ENCODE results near the gene SLC40A1. TPM values are rescaled to one million over a fixed set of nuclear protein-coding genes. Genes with fewer than 3 reads are reported as not detected.
A peak's percentile ranks its signal among the peaks of the same experiment; 100 is the strongest.

Gene SLC40A1
- total and polyA plus RNA-seq, 2 of the 13 experiments (the other 11 are each of a cell fraction or from before 2014, with no cell fraction given), result 10.6 to 24.9 TPM

GRCh38 chr2:189542145-189542882, 38.3 kb downstream of the SLC40A1 start (continued):
- TF ChIP-seq SAFB2 (CRISPR knock-in tag; IDR thresholded peaks at IDR 0.05; ENCODE audit: borderline replicate concordance, low read depth) (no peak), KLF9 (CRISPR knock-in tag; IDR thresholded peaks at IDR 0.05; ENCODE audit: low read depth) (no peak), KLF6 (CRISPR knock-in tag; IDR thresholded peaks at IDR 0.05) (no peak), SOX13 (IDR thresholded peaks at IDR 0.05) (no peak), SOX13 (CRISPR knock-in tag; conservative IDR thresholded peaks at IDR 0.05 in 1 of 2, IDR thresholded peaks at IDR 0.05 in 1 of 2) (peak in 1 of 2 experiments; percentile 59; a peak in 2 of 4 replicates), ZBED4 (CRISPR knock-in tag; IDR thresholded peaks at IDR 0.05; ENCODE audit: borderline replicate concordance) (no peak), KMT2B (CRISPR knock-in tag; IDR thresholded peaks at IDR 0.05) (peak; percentile 39; the same call in 1 of the 2 replicates), ZNF512 (CRISPR knock-in tag; IDR thresholded peaks at IDR 0.05) (no peak), GZF1 (CRISPR knock-in tag; IDR thresholded peaks at IDR 0.05) (no peak), ETV5 (CRISPR knock-in tag; IDR thresholded peaks at IDR 0.05; ENCODE audit: borderline replicate concordance) (peak; percentile 48; the same call in 1 of the 2 replicates), ZNF24 (IDR thresholded peaks at IDR 0.05) (no peak), RFXANK (CRISPR knock-in tag; IDR thresholded peaks at IDR 0.05) (no peak), ZNF562 (CRISPR knock-in tag; IDR thresholded peaks at IDR 0.05; ENCODE audit: borderline replicate concordance) (no peak), AKAP8 (CRISPR knock-in tag; IDR thresholded peaks at IDR 0.05) (no peak), SNAPC5 (CRISPR knock-in tag; IDR thresholded peaks at IDR 0.05; ENCODE audit: borderline replicate concordance) (no peak), ZNF18 (CRISPR knock-in tag; IDR thresholded peaks at IDR 0.05; ENCODE audit: insufficient replicate concordance) (peak; percentile 45), ZNF644 (CRISPR knock-in tag; IDR thresholded peaks at IDR 0.05; ENCODE audit: low read depth) (peak; percentile 78), NFYC (CRISPR knock-in tag; IDR thresholded peaks at IDR 0.05) (no peak), ZNF282 (IDR thresholded peaks at IDR 0.05; ENCODE audit: partially characterized antibody) (no peak)
- TF ChIP-seq, protein P1, sequence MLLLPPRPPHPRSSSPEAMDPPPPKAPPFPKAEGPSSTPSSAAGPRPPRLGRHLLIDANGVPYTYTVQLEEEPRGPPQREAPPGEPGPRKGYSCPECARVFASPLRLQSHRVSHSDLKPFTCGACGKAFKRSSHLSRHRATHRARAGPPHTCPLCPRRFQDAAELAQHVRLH (CRISPR knock-in tag; IDR thresholded peaks at IDR 0.05; ENCODE audit: borderline replicate concordance, low read depth), result no peak
- TF ChIP-seq, protein P2, sequence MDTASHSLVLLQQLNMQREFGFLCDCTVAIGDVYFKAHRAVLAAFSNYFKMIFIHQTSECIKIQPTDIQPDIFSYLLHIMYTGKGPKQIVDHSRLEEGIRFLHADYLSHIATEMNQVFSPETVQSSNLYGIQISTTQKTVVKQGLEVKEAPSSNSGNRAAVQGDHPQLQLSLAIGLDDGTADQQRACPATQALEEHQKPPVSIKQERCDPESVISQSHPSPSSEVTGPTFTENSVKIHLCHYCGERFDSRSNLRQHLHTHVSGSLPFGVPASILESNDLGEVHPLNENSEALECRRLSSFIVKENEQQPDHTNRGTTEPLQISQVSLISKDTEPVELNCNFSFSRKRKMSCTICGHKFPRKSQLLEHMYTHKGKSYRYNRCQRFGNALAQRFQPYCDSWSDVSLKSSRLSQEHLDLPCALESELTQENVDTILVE (CRISPR knock-in tag; IDR thresholded peaks at IDR 0.05), result 0 out of 2 replicates have a peak, but pooled peaks have one; percentile 26
